HG03354 (cell line): ENCODE results near the gene COQ6.
"Not testable (repeated sequence)": the region's sequence is repeated elsewhere in the genome, so short reads cannot be mapped to it uniquely, and the experiment has no call there.

Experiments
- ATAC-seq: cut with Tn5 transposase; IDR thresholded peaks from one replicate; pipeline ENCODE4 v1.9.1; 2021; ENCODE audit warnings: mild to moderate bottlenecking; ENCODE audit not compliant: unreplicated experiment, poor library complexity, severe bottlenecking

Gene COQ6

DNA sequence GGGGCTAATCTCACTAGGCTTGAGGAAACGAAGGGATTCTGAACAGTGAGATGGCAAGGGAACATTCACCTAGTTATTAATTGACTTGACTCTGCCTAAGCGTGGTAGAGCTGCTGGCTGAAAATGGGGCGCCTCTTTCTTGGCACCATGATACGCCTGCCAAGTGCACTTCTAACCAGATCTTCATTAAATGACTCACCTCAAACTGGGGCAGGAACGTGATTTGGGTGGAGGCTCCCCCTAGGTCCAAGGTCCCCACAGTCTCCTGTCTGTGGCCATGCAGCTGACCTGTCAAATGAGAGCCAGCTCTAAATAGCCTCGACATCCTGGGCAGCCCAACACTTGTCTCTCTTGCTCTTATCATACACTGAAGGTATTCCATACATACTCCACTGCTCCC, 26.0 kb downstream of the COQ6 start:
- no peak for ATAC-seq

GRCh38 chr14:73977896-73978295, 27.8 kb downstream of the COQ6 start:
- ATAC-seq: no peak

GRCh38 chr14:73988065-73988464, 38.0 kb downstream of the COQ6 start:
- ATAC-seq: no peak

DNA sequence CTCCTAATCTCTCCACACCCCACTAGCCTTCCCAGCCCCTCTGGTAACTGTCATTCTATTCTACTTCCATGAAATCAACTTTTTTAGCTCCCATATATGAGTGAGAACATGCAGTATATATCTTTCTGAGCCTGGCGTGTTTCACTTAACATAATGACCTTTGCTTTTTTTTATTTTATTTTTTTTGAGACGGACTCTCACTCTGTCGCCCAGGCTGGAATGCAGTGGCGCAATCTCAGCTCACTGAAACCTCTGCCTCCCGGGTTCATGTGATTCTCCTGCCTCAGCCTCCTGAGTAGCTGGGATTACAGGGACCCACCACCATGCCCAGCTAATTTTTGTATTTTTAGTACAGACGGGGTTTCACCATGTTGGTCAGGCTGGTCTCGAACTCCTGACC, 38.6 kb downstream of the COQ6 start:
- ATAC-seq: not testable (repeated sequence)

- ATAC-seq: no peak
These were observed 41.0 kb downstream of the COQ6 start for GRCh38 chr14:73991092-73991491.

GRCh38 chr14:73994926-73995325, 44.8 kb downstream of the COQ6 start:
- ATAC-seq: not testable (repeated sequence)

DNA sequence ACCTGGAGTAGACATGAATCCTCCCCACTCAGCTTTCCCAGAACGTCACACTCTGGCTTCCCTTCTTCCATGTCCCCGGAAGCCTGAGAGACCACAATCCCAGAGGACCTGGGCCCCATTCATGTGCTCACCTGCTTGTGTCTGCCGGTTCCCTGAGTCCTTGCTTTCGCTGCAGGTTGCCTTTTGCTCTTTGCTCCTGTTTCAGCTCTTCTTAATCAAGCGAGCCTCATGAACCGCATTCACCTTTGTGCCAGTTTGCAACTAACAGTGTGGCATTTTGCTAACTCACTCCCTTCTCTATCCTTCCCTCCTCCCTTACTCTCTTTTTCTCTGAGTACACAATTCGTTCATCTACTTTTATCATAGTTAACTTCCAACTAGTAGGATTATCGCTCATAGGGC, 45.9 kb downstream of the COQ6 start:
- ATAC-seq: no peak

DNA sequence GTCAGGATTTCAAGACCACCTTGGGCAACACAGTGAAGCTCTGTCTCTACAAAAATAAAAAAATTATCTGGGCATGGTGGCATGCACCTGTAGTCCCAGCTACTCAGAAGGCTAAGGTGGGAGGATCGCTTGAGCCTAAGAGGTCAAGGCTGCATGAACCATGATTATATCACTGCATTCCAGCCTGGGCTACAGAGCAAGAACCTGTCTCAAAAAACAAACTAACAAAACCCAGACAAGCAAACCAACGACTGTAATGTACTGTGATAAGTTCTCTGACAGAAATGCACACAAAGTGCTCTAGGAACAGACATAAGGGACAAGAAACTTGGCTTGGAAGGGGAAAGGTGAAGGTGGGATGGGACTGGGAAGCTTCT, 46.6 kb downstream of the COQ6 start:
- ATAC-seq: no peak

DNA sequence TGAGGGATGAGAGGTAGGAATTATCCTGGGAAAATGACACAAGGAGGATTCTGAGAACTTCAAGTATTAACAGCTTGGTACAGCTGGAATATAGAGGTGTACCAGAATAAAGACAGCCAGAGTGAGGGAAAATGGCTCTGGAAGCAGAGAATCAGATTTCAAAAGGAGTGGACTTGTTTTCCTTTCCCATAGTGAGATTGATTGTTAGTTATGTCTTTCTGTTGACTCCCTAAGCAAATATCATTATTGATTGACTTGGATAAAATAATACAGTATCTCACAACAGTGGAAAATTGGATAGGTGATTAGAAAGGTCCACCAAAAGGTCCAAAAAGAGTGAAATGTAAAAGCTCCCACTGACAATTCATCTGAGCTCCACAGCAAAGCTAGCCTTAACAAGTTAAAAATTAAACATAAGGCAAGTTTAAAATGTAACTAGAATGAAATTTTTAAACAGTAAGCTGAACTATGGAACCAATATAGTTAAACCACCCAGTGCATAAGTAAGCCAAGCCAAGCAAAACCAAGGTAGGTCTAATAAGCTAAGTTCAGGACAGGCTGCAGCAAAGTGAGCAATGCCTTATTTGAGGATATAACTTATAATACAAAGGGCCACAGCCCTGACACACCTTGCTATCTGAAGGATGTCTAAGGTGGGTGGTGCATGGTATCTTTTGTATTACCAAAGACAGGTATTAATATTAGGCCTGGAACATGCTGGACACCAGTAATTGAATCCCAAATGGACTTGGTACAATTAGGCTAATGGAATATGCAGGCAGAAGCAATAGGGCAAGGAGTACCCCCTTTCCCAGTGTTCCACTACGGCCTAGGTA, 47.2 kb downstream of the COQ6 start:
- ATAC-seq: no peak

DNA sequence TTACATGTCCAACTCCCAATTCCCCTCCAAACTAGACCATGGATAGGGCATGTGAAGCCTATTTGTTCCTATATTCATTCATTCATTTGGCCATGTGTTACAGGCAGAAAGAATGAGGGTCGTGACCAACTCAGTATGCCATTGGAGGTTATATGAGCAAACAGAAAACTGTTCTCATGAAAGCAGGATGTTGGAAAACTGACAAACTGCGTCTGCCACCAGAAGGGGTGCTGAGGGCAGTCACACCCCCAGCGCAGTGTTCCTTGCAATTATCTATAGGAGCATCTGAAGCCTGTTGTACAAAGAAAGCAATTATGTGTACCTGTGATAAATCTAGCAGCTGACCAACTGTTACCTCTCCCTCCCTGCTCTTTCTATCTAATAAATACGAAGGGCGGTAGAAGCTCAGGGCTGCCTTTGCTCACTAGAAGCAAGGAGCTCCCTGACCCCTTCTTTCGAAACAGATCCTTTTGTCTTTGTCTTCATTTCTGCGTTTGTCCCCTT, 47.9 kb downstream of the COQ6 start:
- ATAC-seq: no peak

DNA sequence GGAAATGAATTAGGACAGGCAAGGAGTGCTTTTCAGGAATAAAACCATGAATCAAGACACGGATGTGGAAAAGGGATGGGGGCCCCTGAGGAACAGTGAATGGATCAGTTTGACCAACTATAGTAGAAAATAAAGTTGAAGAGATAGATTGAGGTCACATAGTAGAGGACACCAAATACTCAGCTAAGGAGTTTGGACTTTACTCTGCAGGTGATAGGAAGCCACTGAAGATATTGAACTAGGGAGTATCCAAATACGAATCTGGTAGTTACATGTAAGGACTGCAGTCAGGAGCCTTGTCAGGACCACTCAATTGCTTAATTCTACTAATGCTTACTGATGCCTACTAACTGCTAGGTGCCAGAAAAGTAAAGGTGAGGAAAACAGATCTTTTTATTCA, 48.6 kb downstream of the COQ6 start:
- no peak for ATAC-seq

GRCh38 chr14:74005664-74006063, 55.6 kb downstream of the COQ6 start:
- not testable (repeated sequence) for ATAC-seq

- no peak for ATAC-seq
These were observed 58.9 kb downstream of the COQ6 start for GRCh38 chr14:74008843-74009499.
